GM18508 (cell line): ENCODE measurements around the gene SIPA1L3.

ENCODE experiments used
- ATAC-seq: cut with Tn5 transposase; IDR thresholded peaks from one replicate; pipeline ENCODE4 v1.9.1; 2021; ENCODE audit warnings: moderate number of reproducible peaks; ENCODE audit not compliant: insufficient read depth, unreplicated experiment

The SIPA1L3 gene

GRCh38 chr19:37973666-37974065 lies 66.7 kb downstream of the SIPA1L3 start:
- no peak for ATAC-seq

- no peak for ATAC-seq
Observed at GRCh38 chr19:37975071-37975470, 68.1 kb downstream of the SIPA1L3 start.

DNA sequence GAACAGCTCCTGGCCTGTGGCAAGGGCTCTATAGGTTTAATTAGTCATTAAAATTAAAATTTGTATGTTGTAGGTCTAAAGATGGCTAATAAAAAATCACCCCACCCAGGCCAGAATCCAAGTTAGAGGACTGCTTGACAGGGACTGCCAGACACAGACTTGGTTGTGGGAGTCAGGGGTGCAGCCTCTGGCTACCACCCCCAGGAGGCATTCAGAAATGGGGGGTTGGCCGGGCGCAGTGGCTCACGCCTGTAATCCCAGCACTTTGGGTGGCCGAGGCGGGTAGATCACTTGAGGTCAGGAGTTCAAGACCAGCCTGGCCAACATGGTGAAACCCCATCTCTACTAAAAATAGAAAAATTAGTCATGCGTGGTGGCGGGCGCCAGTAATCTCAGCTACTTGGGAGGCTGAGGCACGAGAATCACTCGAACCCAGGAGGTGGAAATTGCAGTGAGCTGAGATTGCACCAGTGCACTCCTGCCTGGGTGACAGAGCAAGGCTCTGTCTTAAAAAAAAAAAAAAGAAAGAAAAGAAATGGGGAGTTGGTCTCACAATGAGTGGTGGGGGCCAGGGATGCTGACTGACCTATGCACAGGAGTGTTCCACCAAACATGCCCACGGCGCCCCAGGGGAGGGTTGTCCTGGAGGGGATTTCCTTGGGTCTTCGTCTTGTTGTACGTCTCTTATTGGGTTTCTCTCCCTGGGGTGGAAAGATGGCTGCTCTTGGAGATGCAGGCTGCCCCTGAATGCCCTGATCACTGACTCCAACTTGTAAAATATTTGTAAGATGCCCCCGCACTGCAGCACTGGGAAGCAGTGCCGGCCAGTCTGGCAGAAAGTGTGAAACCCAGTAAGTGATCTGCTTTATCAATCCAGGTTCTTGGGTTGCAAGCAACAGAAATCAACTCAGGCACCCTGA lies 68.8 kb downstream of the SIPA1L3 start:
- ATAC-seq: no peak

DNA sequence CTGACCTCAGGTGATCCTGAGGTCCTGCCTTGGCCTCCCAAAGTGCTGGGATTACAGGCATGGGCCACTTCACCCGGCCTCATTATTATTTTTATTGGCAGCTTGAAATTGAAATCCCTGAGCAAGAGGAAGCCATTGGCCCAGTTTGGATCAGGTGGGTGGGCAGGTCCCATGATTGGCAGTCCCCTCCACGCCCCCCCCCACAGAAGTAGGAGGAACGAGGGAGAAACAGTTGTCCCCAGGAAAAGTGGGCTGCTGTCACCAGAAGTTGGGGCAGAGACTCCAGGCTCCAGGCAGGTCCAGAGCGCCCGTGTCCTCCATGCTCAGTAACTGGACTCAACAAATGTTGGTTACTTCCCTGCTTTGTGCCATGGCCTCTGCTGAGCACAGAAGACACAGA lies 70.4 kb downstream of the SIPA1L3 start:
- no peak for ATAC-seq

DNA sequence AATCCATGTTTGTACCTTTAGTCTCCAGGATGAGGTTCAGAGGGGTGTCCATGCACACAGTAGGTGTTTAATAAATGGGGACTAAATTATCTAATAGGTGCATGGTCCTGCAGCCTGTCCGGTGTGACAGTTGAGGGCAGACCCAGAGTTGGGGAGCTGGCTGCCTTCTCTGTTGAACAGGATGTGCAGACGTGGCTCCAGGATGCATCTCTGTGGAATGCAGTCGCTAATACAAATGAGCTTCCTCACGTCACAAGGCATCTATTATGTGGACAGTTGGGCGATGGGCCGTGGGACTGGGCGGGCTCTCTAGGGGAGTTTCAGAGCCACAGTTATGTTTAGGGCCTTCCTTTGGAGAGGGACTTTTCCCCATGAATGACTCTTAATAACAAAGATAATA lies 71.0 kb downstream of the SIPA1L3 start:
- no peak for ATAC-seq

GRCh38 chr19:37979547-37980082 lies 72.6 kb downstream of the SIPA1L3 start:
- no peak for ATAC-seq

DNA sequence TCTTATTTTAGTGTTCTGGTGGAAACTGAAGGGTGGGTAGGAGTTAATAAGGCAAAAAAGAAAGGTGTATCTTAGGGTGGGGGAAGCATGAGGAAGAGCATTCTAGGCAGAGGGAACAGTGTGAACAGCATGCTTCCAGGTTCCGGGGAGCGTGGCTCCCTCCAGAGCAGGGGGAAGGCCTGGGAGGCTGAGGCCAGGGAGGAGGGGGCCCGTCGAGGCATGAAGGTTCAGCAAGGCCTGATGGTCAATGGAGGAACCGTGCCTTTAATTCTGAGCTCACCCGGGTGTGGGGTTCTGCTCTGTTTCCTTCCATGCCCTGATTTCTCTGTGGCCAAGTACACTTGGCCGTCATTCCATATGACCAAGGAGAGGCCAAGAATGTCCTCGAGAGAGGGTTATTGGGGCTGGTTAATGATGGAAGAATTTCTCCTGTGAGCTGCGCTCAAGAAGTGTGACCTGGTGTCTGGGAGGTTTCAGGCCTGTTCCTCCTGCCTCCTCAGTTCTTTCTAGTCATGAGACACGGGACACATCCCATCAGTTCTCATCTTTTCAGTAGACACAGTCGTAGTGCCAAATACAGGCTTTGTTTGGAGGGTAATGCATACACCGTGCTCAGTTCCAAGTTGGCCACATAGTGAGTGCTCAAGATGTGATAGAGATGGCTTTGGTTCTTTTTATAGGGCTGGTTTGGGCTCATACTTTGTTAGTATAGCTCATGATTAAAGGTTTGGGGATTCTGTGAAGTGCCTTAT lies 73.6 kb downstream of the SIPA1L3 start:
- ATAC-seq: no peak

GRCh38 chr19:37981785-37982475 lies 74.9 kb downstream of the SIPA1L3 start:
- ATAC-seq: no peak

DNA sequence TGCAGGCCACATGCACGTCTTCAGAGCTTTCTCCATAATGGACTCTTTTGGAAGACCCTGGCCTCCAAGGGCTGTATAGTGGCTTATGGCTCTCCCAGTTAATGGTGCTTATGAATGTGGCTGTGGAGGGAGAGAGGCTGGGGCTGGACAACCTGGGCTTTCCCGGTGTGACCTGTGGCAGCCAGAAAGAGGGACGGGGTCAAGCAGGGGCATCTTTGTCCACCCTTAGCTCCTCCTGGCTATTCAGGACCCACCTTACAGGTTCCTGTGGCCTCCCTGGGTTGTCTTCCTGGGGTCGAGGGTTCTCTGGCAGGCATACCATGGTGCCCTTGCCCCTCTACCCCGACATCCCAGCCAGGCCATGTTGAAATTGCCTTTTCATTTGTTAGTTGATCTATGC lies 75.6 kb downstream of the SIPA1L3 start:
- no peak for ATAC-seq

GRCh38 chr19:37983153-37983552 lies 76.1 kb downstream of the SIPA1L3 start:
- no peak for ATAC-seq

DNA sequence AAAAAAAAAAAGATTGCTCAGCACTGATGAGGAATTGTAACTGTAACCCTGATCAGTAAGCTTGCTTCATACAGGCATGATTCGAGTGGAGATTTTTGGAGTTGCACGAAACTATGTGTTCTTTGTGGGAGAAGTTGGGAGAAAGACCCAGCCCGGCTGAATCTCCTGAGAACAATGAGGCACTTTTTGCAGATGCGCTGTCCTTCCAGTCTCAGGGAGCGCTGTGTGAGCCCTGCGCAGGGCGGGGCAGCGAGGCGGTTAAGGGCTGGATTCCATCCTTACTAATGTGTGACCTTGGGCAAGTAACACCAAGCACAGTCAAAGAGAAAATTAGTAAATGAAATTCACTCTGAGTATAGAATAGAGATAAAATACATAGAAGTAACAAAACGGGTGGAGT lies 76.9 kb downstream of the SIPA1L3 start:
- no peak for ATAC-seq

GRCh38 chr19:37986048-37986750 lies 79.2 kb downstream of the SIPA1L3 start:
- no peak for ATAC-seq

- no peak for ATAC-seq
Observed at GRCh38 chr19:37987356-37988332, 80.6 kb downstream of the SIPA1L3 start.

DNA sequence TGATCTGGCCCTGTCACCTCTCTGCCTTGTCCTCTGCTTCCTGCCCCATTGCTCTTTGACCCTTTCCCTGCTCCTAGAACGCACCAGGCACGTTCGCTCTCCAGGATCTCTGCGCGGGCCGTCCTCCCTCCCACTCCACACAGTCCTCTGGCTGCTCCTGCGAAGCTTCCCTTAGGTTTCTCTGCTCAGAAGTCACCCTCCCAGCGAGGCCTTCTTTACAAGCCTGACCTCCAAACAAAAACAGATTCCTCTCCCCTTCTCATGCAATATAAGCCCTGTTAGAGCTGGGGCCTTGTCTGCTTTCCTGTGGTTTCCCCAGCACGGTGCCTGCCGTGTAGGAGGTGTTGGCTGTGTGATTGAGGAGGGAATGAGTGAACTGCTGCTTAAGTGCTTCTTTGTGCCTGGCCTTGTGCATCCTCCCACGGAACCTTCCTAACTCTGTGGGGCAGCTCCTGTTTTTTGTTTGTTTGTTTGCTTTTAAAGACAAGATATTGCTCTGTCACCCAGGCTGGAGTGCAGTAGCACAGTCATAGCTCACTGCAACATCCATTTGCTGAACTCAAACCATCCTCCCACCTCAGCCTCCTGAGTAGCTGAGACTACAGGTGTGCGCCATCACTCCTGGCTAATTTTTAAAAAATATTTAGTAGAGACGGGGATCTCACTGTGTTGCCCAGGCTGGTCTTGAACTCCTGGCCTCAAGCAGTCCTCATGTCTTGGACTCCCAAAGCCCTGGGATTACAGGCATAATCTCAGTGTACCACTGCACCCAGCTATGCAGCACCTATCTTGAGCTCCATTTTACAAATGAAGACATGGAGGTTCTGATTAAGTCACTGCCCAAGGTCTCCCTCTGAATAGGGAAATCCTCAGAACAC lies 82.0 kb downstream of the SIPA1L3 start:
- no peak for ATAC-seq

DNA sequence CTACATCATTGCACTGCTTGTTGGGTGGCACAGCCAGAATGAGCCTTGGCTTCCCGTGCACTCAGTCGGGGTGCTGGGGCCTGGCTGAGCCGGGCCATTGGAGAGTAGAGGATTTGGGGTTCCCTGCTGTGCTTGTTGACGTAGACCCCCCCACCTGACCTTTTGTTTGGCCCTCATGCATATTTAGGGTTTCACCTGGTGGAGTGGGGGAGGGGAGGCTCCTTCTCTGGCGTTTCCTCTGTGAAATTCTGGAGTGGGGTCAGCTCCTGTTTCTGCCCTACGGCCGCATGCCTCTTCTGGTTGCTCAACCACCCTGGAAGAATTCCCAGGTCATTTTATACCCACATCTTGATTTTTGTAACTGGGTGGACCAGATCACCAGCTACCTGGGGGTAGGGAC lies 82.8 kb downstream of the SIPA1L3 start:
- no peak for ATAC-seq

- no peak for ATAC-seq
Observed at GRCh38 chr19:37990362-37990761, 83.4 kb downstream of the SIPA1L3 start.

- no peak for ATAC-seq
Observed at GRCh38 chr19:37991176-37991835, 84.3 kb downstream of the SIPA1L3 start.
